Neuronal stem cell (in vitro differentiated cells): ENCODE measurements around the gene UNC93A.

Experiments
- DNase-seq: peaks from one replicate; pipeline ENCODE4 v3.0.0-alpha.2; 2013; ENCODE audit warnings: low spot score
- H2AFZ ChIP-seq: one replicate; pipeline ENCODE4 v1.6.1; 2013; ENCODE audit warnings: mild to moderate bottlenecking, low read length, inconsistent platforms
- H2AK5ac ChIP-seq: 2 replicates; pipeline ENCODE4 v1.6.1; 2013; ENCODE audit warnings: low read depth, mild to moderate bottlenecking, inconsistent platforms, low read length, moderate library complexity, mixed read lengths
- H2BK120ac ChIP-seq: 2 replicates; pipeline ENCODE4 v1.6.1; 2013; ENCODE audit warnings: low read depth, mild to moderate bottlenecking, inconsistent platforms, low read length, moderate library complexity, mixed read lengths
- H2BK12ac ChIP-seq: one replicate; pipeline ENCODE4 v1.6.1; 2013; ENCODE audit warnings: low read length, inconsistent platforms
- H2BK15ac ChIP-seq: 2 replicates; pipeline ENCODE4 v1.6.1; 2013; ENCODE audit warnings: mild to moderate bottlenecking, low read length, inconsistent platforms, mixed read lengths
- H2BK5ac ChIP-seq: one replicate; pipeline ENCODE4 v1.6.1; 2013; ENCODE audit warnings: inconsistent platforms, mild to moderate bottlenecking, low read length, moderate library complexity
- H3K14ac ChIP-seq: one replicate; pipeline ENCODE4 v1.6.1; 2013; ENCODE audit warnings: low read length, inconsistent platforms
- H3K18ac ChIP-seq: 2 replicates; pipeline ENCODE4 v1.6.1; 2013; ENCODE audit warnings: low read length, inconsistent platforms
- H3K23ac ChIP-seq: 2 replicates; pipeline ENCODE4 v1.6.1; 2013; ENCODE audit warnings: low read depth, mild to moderate bottlenecking, mixed read lengths, low read length, inconsistent platforms; ENCODE audit not compliant: poor library complexity
- H3K27ac ChIP-seq: replicated peaks from 3 replicates; pipeline ENCODE4 v1.5.1; 2013; ENCODE audit warnings: low read length, inconsistent platforms
- H3K27me3 ChIP-seq, 3 experiments: 2 replicates each; pipeline ENCODE4 v1.6.1; 2013; ENCODE audit warnings: low read length in 3 of 3, mild to moderate bottlenecking in 2 of 3, inconsistent platforms in 1 of 3, low read depth in 1 of 3, mixed read lengths in 1 of 3, moderate library complexity in 1 of 3; ENCODE audit not compliant: control insufficient read depth in 3 of 3, insufficient read depth in 3 of 3
- H3K36me3 ChIP-seq, 2 donors: replicated peaks in 1 of 2; 2 replicates each; pipeline ENCODE4 v1.6.1; 2013; ENCODE audit warnings: low read length in 2 of 2; ENCODE audit not compliant: control insufficient read depth in 2 of 2, insufficient read depth in 2 of 2
- H3K4ac ChIP-seq: 2 replicates; pipeline ENCODE4 v1.6.1; 2013; ENCODE audit warnings: inconsistent platforms, mild to moderate bottlenecking, low read length, moderate library complexity
- H3K4me1 ChIP-seq, 2 donors: 1 replicate in 1 of 2; 2 replicates in 1 of 2; pipeline ENCODE4 v1.6.1; 2013; ENCODE audit warnings: low read length in 2 of 2, low read depth in 1 of 2; ENCODE audit not compliant: control insufficient read depth in 2 of 2, insufficient read depth in 1 of 2
- H3K4me2 ChIP-seq: one replicate; pipeline ENCODE4 v1.6.1; 2013; ENCODE audit warnings: mild to moderate bottlenecking, low read length, inconsistent platforms; ENCODE audit not compliant: insufficient read depth, poor library complexity, severe bottlenecking
- H3K4me3 ChIP-seq, 2 donors: 2 replicates each; pipeline ENCODE4 v1.5.1; 2013; ENCODE audit warnings: low read length in 2 of 2, mild to moderate bottlenecking in 2 of 2, inconsistent platforms in 1 of 2, moderate library complexity in 1 of 2
- H3K79me1 ChIP-seq: one replicate; pipeline ENCODE4 v1.6.1; 2013; ENCODE audit warnings: low read depth, mild to moderate bottlenecking, inconsistent platforms, low read length, moderate library complexity
- H3K9ac ChIP-seq: one replicate; pipeline ENCODE4 v1.6.1; 2013; ENCODE audit warnings: mild to moderate bottlenecking, low read depth, low read length, inconsistent platforms; ENCODE audit not compliant: poor library complexity
- H3K9me3 ChIP-seq, 2 donors: replicated peaks in 1 of 2; 2 replicates each; pipeline versions ENCODE3 to v1.6.1; 2013; ENCODE audit warnings: low read length in 2 of 2, mild to moderate bottlenecking in 2 of 2, inconsistent platforms in 1 of 2, low read depth in 1 of 2, mixed read lengths in 1 of 2, moderate library complexity in 1 of 2; ENCODE audit not compliant: control insufficient read depth in 2 of 2, insufficient read depth in 1 of 2
- H4K8ac ChIP-seq: one replicate; pipeline ENCODE4 v1.6.1; 2013; ENCODE audit warnings: low read depth, mild to moderate bottlenecking, inconsistent platforms, low read length, moderate library complexity
- H4K91ac ChIP-seq: one replicate; pipeline ENCODE4 v1.6.1; 2013; ENCODE audit warnings: low read length, low read depth, mild to moderate bottlenecking, inconsistent platforms; ENCODE audit not compliant: poor library complexity
- WGBS, 2 donors: extraction: QIAGEN DNeasy Blood & Tissue Kit; methylation state at CpG; one replicate each; pipeline ENCODE4 v1.1.7; 2013; ENCODE audit warnings: missing lambda C conversion rate in 2 of 2, mixed read lengths in 1 of 2; ENCODE audit not compliant: insufficient read length in 2 of 2, insufficient replicate concordance in 1 of 2; ENCODE audit errors: extremely low coverage in 2 of 2; 5-methylcytosine and 5-hydroxymethylcytosine counted together

The UNC93A gene

GRCh38 chr6:167328086-167328485 is 37.0 kb downstream of the UNC93A start:
- Histone ChIP-seq H3K36me3 (peaks cover 0 to 1% of the 10 kb centered on the region in 2 donors), H3K4me3 (no peak overlapping the region), H2BK12ac (no peak overlapping the region), H2BK15ac (no peak overlapping the region), H3K79me1 (no peaks in the 10 kb centered on the region), H2AK5ac (no peak overlapping the region), H3K9me3 (no peaks in the 10 kb centered on the region), H4K91ac (no peak overlapping the region), H3K9ac (no peak overlapping the region), H3K4me2 (no peak overlapping the region), H3K23ac (no peak overlapping the region), H2BK120ac (no peak overlapping the region), H3K4ac (no peak overlapping the region), H2AFZ (no peak overlapping the region), H2BK5ac (no peak overlapping the region), H3K4me1 (peaks cover 0 to 2% of the 10 kb centered on the region in 2 donors), H3K18ac (no peak overlapping the region), H3K27ac (no peak overlapping the region), H4K8ac (no peak overlapping the region), H3K27me3 (no peaks in the 10 kb centered on the region), H3K14ac (no peak overlapping the region)
- WGBS, 2 donors = no CpG with 5 or more reads among the region's 5 CpGs
- DNase-seq = no peak

- no peak overlapping the region for H2AK5ac ChIP-seq
- no peak overlapping the region for H4K8ac ChIP-seq
- no CpG with 5 or more reads among the region's 8 CpGs for WGBS, 2 donors
- no peak overlapping the region for H4K91ac ChIP-seq
- no peak overlapping the region for H2BK12ac ChIP-seq
- peaks cover 0 to 1% of the 10 kb centered on the region in 2 donors for H3K36me3 ChIP-seq
- no peaks in the 10 kb centered on the region for H3K27me3 ChIP-seq
- H3K4ac ChIP-seq = no peak overlapping the region
- H2BK5ac ChIP-seq = no peak overlapping the region
- no peak overlapping the region for H3K27ac ChIP-seq
- H3K4me2 ChIP-seq = no peak overlapping the region
- H3K14ac ChIP-seq = no peak overlapping the region
- no peaks in the 10 kb centered on the region for H3K79me1 ChIP-seq
- DNase-seq = no peak
- no peak overlapping the region for H2BK120ac ChIP-seq
- no peak overlapping the region for H3K9ac ChIP-seq
- H3K23ac ChIP-seq = no peak overlapping the region
- no peaks in the 10 kb centered on the region for H3K9me3 ChIP-seq
- H2BK15ac ChIP-seq = no peak overlapping the region
- H3K18ac ChIP-seq = no peak overlapping the region
- H3K4me3 ChIP-seq = no peak overlapping the region
- H3K4me1 ChIP-seq = peaks cover 0 to 2% of the 10 kb centered on the region in 2 donors
- no peak overlapping the region for H2AFZ ChIP-seq
Observed at GRCh38 chr6:167329014-167329413, 37.9 kb downstream of the UNC93A start.

GRCh38 chr6:167330750-167331149 is 39.6 kb downstream of the UNC93A start:
- Histone ChIP-seq H2BK5ac (no peak overlapping the region), H2AK5ac (no peak overlapping the region)
- WGBS, 2 donors = no CpG with 5 or more reads among the region's 9 CpGs

GRCh38 chr6:167331565-167331964 is 40.5 kb downstream of the UNC93A start:
- Histone ChIP-seq H3K23ac (no peak overlapping the region), H3K9me3 (peaks cover 0 to 2% of the 10 kb centered on the region in 2 donors), H3K27ac (no peak overlapping the region), H3K36me3 (no peaks in the 10 kb centered on the region), H2AK5ac (no peak overlapping the region), H3K27me3 (no peaks in the 10 kb centered on the region), H3K4ac (no peak overlapping the region), H4K91ac (no peak overlapping the region), H3K14ac (no peak overlapping the region), H3K79me1 (no peaks in the 10 kb centered on the region), H3K9ac (no peak overlapping the region), H2BK5ac (no peak overlapping the region), H3K18ac (no peak overlapping the region), H2AFZ (no peak overlapping the region), H3K4me1 (no peaks in the 10 kb centered on the region), H3K4me2 (no peak overlapping the region), H4K8ac (no peak overlapping the region), H2BK15ac (no peak overlapping the region), H3K4me3 (no peak overlapping the region), H2BK12ac (no peak overlapping the region), H2BK120ac (no peak overlapping the region)
- DNase-seq = no peak
- no CpG with 5 or more reads among the region's 11 CpGs for WGBS, 2 donors

More at GRCh38 chr6:167330750-167331149, 39.6 kb downstream of the UNC93A start:
- Histone ChIP-seq H3K9me3 (no peaks in the 10 kb centered on the region), H2BK12ac (no peak overlapping the region), H3K9ac (no peak overlapping the region), H3K14ac (no peak overlapping the region), H2AFZ (no peak overlapping the region), H3K18ac (no peak overlapping the region), H3K4me2 (no peak overlapping the region), H2BK120ac (no peak overlapping the region), H3K27me3 (no peaks in the 10 kb centered on the region), H3K79me1 (no peaks in the 10 kb centered on the region), H4K8ac (no peak overlapping the region), H3K36me3 (peaks cover 0 to 1% of the 10 kb centered on the region in 2 donors), H4K91ac (no peak overlapping the region), H3K4me1 (peaks cover 0 to 2% of the 10 kb centered on the region in 2 donors), H3K23ac (no peak overlapping the region), H3K4ac (no peak overlapping the region), H3K4me3 (peak overlapping the region in 1 of 2 donors; percentile 67), H3K27ac (no peak overlapping the region), H2BK15ac (no peak overlapping the region)
- DNase-seq = no peak
